LNCaP clone FGC (cell line): ENCODE data around the gene ONECUT2.

Experiments used
- DNase-seq: peaks from one replicate; pipeline ENCODE4 v3.0.0-alpha.2; 2011; ENCODE audit warnings: low read depth
- H3K4me3 ChIP-seq: 2 replicates; pipeline ENCODE4 v1.5.1; 2011; ENCODE audit warnings: mild to moderate bottlenecking, low read depth, low read length, control low read depth
- CTCF ChIP-seq: IDR thresholded peaks from 2 replicates; pipeline ENCODE4 v1.5.1; 2012; ENCODE audit warnings: mild to moderate bottlenecking; ENCODE audit not compliant: control insufficient read depth, insufficient read depth; ENCODE audit errors: extremely low read depth

ONECUT2 gene

DNA sequence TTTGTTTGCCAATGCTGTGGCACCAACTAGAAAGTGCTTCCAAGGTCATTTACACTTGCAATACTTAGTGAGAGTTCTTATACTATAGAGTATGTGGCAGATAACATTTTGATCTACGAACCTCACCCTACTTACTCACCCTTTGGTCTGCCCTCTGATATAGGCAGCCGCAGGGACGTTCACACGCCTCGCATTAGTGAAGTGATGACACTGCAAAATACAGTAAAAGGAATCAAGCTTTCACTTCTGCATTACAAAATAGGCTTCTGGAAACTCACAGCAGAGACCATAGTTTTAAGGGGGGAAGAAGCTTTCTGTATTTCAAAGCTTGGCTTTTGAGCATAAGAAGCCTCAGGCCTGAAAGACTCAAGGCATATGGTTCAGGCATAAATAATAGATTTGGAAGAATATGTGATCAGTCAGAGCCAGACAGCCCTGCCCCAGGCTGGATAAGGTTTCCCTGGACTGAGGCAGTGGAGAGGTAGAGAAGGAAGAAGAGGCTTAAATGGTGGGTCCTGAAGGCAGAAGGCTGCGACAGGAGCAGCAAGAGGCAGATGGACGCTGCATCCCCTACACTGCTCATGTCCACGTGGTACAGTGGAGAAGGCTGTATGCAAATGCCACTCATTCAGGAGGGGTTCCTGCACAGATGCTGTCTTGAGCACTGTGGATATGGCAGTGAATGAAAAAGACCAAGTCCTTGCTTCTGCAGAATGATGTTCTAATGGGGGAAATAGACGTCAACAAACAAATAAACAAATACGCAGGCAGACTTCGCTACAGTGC is 88.2 kb downstream of the ONECUT2 start:
- no peak for TF ChIP-seq CTCF
- H3K4me3 ChIP-seq: no peak overlapping the region
- DNase-seq: no peak

DNA sequence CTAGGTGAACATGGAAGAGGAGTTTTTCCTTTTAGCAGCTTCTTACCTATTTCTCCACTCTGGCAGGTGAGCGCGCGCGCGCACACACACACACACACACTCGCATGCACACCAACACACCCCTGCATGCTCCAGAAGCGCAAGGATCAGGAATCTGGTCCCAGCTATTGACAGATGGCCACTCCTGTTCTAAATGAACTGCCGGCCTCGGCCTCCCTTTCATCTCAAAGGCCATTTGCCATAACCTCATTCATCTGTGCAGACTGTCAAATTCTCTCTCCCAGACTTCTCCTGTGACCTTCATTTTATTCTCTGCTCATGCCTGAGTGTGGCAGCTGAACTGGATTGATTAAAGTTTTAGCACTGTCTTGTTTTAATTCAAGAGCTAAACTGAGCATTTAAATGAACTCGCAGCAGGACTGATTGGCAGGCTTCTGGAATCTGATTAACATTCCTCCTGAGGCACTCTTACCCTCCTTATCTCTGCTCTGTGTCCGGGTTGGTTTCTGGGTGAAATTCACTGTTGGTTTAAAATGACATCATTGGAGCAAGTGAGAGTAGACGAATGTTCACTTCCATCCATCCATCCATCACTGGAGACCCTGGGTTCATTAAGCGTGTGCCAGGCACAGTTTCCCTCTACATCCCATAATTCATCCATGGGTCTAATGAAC is 92.5 kb downstream of the ONECUT2 start:
- no peak overlapping the region for H3K4me3 ChIP-seq
- DNase-seq: no peak
- no peak for TF ChIP-seq CTCF

DNA sequence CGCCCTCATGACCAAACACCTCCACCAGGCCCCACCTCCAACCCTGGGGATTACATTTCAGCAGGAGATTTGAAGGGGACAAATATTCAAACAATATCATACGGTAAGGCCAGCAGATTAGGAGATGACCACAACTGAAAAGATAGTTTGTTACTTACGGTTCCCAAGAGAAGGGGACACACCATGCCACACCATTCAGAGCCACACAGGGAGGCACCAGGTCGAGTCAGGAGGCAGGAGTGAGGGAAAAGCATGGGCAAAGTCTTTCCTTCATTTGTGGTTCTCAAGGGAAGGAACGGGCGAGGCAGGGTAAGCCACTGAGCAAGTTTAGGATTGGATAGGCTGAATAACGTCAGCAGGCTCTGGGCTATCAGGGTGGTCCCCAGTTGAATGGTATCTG is 94.0 kb downstream of the ONECUT2 start:
- DNase-seq: no peak
- no peak overlapping the region for H3K4me3 ChIP-seq
- no peak for TF ChIP-seq CTCF

DNA sequence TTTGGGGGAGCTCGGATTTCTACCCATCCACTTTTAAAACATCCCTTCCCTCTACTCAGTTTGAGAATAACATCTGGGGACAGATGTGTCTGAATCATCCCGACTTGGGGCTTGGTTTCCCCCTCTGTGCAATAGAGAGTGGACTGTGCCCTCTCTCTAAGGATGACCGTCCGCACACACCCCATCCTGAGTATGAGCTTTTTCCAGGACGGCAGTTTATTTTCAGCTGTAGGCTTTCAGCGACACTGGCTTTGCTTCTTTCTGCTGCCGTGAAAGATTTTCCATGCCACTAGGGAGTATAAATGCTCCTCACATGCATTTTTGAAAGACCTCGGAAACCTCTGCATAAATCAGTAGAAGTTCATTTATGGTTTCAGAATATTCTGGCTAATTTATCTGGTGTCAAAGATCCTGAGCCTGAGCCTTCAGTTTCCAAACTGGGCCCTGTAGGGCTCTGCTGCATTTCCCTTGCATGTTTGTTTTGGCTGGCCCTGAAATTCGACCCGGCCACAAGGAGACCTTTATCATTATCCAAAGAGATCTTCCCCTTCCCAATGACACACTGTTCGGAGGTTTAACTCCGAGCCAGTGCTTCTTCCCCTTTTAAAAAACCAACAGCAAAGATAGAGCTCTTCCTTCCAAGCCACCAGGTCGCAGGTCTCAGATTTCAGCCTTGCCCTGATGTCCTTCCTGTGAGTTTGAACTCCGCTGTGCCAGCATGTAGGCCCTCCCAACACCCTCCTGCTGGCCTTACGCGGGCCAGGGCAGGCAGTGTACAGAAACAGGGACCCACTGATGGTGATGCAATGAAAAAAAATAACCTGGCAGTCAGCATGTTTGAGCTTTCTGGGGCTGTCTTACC is 98.1 kb downstream of the ONECUT2 start:
- no peak for DNase-seq
- no peak overlapping the region for H3K4me3 ChIP-seq
- no peak for TF ChIP-seq CTCF

DNA sequence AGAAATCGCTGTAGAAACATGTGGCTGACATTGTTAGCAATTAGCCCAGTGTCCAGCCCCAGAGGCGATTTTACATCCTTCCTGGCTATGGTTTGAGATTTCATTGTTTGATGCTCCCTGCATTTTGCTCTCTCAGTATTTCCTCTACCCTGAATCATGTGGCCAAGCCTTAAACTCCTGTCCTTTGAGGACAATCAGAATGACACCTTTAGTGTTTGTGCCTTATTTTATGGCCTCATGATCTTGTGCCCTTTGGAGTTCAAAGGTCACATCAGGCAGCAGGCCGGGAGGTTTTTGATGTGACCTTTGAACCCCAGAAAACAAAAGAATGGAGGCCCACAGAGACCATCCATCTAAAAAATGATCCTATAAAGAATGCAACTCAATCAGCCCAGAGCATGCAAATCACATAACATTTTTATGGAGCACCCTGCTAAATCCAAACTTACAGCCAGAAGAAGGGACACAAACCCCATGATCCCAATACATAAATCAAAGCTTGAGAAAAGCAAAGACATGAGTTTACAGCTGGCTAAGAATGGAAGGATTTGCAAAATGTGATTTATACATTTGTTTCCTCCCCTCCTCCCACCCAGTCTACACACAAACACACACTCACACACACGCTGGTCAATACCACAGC is 98.8 kb downstream of the ONECUT2 start:
- no peak for DNase-seq
- H3K4me3 ChIP-seq: no peak overlapping the region
- TF ChIP-seq CTCF: no peak

DNA sequence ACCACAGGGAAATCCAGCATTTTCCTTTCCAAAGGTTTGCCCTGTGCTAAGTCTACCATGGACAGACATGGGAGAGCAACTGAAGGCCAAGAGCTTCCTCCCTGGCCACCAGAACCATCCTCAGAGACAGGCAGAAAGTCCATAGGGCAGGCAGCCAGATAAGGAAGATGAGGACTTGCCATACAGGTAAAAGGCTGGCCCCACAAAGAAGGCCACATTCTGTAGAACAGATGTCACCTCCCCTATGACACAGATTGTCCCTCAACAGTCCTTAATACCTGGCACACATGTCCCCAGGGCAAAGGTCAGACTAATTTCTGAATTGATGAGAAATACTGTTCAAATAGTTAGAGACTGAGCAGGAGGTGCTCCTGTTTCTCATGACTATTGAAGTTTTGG is 99.3 kb downstream of the ONECUT2 start:
- no peak for TF ChIP-seq CTCF
- no peak for DNase-seq

More for the DNA sequence above, 99.3 kb downstream of the ONECUT2 start:
- no peak overlapping the region for H3K4me3 ChIP-seq
